ENCODE results near the gene FAM13C. TPM values are rescaled to one million over a fixed set of nuclear protein-coding genes. Genes with fewer than 3 reads are reported as not detected.

Gene FAM13C
- total and polyA plus RNA-seq, 9 of the 15 experiments (the other 6 are each of a cell fraction or from before 2014, with no cell fraction given), result not detected

GRCh38 chr10:59333701-59334100 is 28.6 kb downstream of the FAM13C start (continued):
- TF ChIP-seq RERE (CRISPR knock-in tag; IDR thresholded peaks at IDR 0.05; ENCODE audit: borderline replicate concordance) (no peak), ZNF717 (CRISPR knock-in tag; IDR thresholded peaks at IDR 0.05) (no peak), KLF6 (CRISPR knock-in tag; IDR thresholded peaks at IDR 0.05; ENCODE audit: borderline replicate concordance) (no peak), ZNF740 (CRISPR knock-in tag; IDR thresholded peaks at IDR 0.05) (no peak), ZNF740 (tag; IDR thresholded peaks at IDR 0.05) (no peak), HNRNPUL1 (IDR thresholded peaks at IDR 0.05; ENCODE audit: low read length) (no peak), PCBP1 (IDR thresholded peaks at IDR 0.05; ENCODE audit: low read depth, low read length, poor library complexity, severe bottlenecking) (no peak)
